OCI-LY3 (cell line): ENCODE data around the gene COL6A3.

Experiments
- H2AFZ ChIP-seq: fragments of 200-600, 300-600 bp; shearing (Covaris generic); 2 replicates; pipeline ENCODE4 v1.6.0; 2014; ENCODE audit warnings: antibody characterized with exemption, low read depth, low read length
- H3K27ac ChIP-seq: fragments of 200-600, 300-600 bp; sonication (generic); 2 replicates; pipeline ENCODE4 v1.5.1; 2014; ENCODE audit warnings: mild to moderate bottlenecking, low read length, moderate library complexity, mixed read lengths
- H3K27me3 ChIP-seq: fragments of 200-600, 300-600 bp; sonication (generic); 2 replicates; pipeline ENCODE4 v1.6.1; 2014; ENCODE audit warnings: low read depth, low read length, mixed read lengths
- H3K36me3 ChIP-seq: fragments of 200-600, 300-600 bp; sonication (generic); replicated peaks from 2 replicates; pipeline ENCODE3; 2014; ENCODE audit warnings: low read depth, low read length, mixed read lengths
- H3K4me1 ChIP-seq: fragments of 300-600, 200-600 bp; sonication (generic); 2 replicates; pipeline ENCODE4 v1.6.1; 2014; ENCODE audit warnings: low read length, mixed read lengths
- H3K4me2 ChIP-seq: fragments of 200-600, 300-600 bp; sonication (generic); 2 replicates; pipeline ENCODE4 v1.6.1; 2014; ENCODE audit warnings: low read length, mixed read lengths
- H3K4me3 ChIP-seq: fragments of 300-600, 200-600 bp; sonication (generic); 2 replicates; pipeline ENCODE4 v1.5.1; 2014; ENCODE audit warnings: antibody characterized with exemption, mild to moderate bottlenecking, low read length, moderate library complexity
- H3K79me2 ChIP-seq: fragments of 300-600, 200-600 bp; shearing (Covaris generic); 2 replicates; pipeline ENCODE4 v1.6.1; 2014; ENCODE audit warnings: mild to moderate bottlenecking, low read length, mixed read lengths
- H3K9ac ChIP-seq: fragments of 300-600, 200-600 bp; shearing (Covaris generic); 2 replicates; pipeline ENCODE4 v1.6.0; 2014; ENCODE audit warnings: mild to moderate bottlenecking, low read length, moderate library complexity
- H3K9me3 ChIP-seq: fragments of 200-600, 300-600 bp; shearing (Covaris generic); 2 replicates; pipeline ENCODE4 v1.6.1; 2014; ENCODE audit warnings: low read length, mixed read lengths; ENCODE audit not compliant: insufficient read depth
- H4K20me1 ChIP-seq: fragments of 200-600, 300-600 bp; sonication (generic); 2 replicates; pipeline ENCODE4 v1.6.1; 2016; ENCODE audit warnings: low read length, mixed read lengths; ENCODE audit not compliant: insufficient read depth
- CTCF ChIP-seq: fragments of 200-600, 300-600 bp; sonication (generic); IDR thresholded peaks from 2 replicates; pipeline ENCODE4 v1.5.1; 2014; ENCODE audit warnings: antibody characterized with exemption, low read length, low read depth
- EZH2phosphoT487 ChIP-seq: fragments of 200-600 bp; shearing (Covaris generic); IDR thresholded peaks from 2 replicates; pipeline ENCODE4 v1.6.1; 2018; ENCODE audit warnings: antibody characterized with exemption, mixed run types, low read depth

The COL6A3 gene

GRCh38 chr2:237353215-237353614, 60.7 kb downstream of the COL6A3 start:
- Histone ChIP-seq H4K20me1 (no peaks in the 10 kb centered on the region), H2AFZ (no peak overlapping the region), H3K27me3 (peaks cover 18% of the 10 kb centered on the region; the same call in 1 of the 2 replicates), H3K27ac (no peak overlapping the region), H3K4me1 (no peaks in the 10 kb centered on the region), H3K79me2 (no peaks in the 10 kb centered on the region), H3K9me3 (no peaks in the 10 kb centered on the region), H3K36me3 (no peaks in the 10 kb centered on the region), H3K9ac (no peak overlapping the region), H3K4me3 (no peak overlapping the region), H3K4me2 (no peak overlapping the region)
- no peak for TF ChIP-seq CTCF
- no peak for TF ChIP-seq EZH2phosphoT487

GRCh38 chr2:237352279-237352845, 61.6 kb downstream of the COL6A3 start:
- H3K27ac ChIP-seq, result no peak overlapping the region
- H3K27me3 ChIP-seq, result peaks cover 13% of the 10 kb centered on the region; the same call in 1 of the 2 replicates
- no peak for TF ChIP-seq EZH2phosphoT487
- TF ChIP-seq CTCF, result no peak
- H3K4me2 ChIP-seq, result no peak overlapping the region
- H3K79me2 ChIP-seq, result no peaks in the 10 kb centered on the region
- H3K9me3 ChIP-seq, result no peaks in the 10 kb centered on the region
- H3K4me1 ChIP-seq, result no peaks in the 10 kb centered on the region
- no peaks in the 10 kb centered on the region for H4K20me1 ChIP-seq
- no peak overlapping the region for H3K9ac ChIP-seq
- no peaks in the 10 kb centered on the region for H3K36me3 ChIP-seq
- no peak overlapping the region for H2AFZ ChIP-seq
- H3K4me3 ChIP-seq, result no peak overlapping the region

GRCh38 chr2:237351796-237352195, 62.2 kb downstream of the COL6A3 start:
- Histone ChIP-seq H3K27me3 (peaks cover 13% of the 10 kb centered on the region; the same call in 1 of the 2 replicates), H3K9me3 (no peaks in the 10 kb centered on the region), H2AFZ (no peak overlapping the region), H3K4me2 (no peak overlapping the region), H4K20me1 (no peaks in the 10 kb centered on the region), H3K4me1 (no peaks in the 10 kb centered on the region), H3K36me3 (no peaks in the 10 kb centered on the region), H3K27ac (no peak overlapping the region), H3K4me3 (no peak overlapping the region), H3K79me2 (no peaks in the 10 kb centered on the region), H3K9ac (no peak overlapping the region)
- TF ChIP-seq CTCF (no peak), EZH2phosphoT487 (no peak)

GRCh38 chr2:237351046-237351445, 62.9 kb downstream of the COL6A3 start:
- Histone ChIP-seq H3K9ac (no peak overlapping the region), H3K27ac (no peak overlapping the region), H3K4me1 (no peaks in the 10 kb centered on the region), H3K9me3 (no peaks in the 10 kb centered on the region), H2AFZ (no peak overlapping the region), H3K36me3 (no peaks in the 10 kb centered on the region), H4K20me1 (no peaks in the 10 kb centered on the region), H3K27me3 (peaks cover 13% of the 10 kb centered on the region; the same call in 1 of the 2 replicates), H3K79me2 (no peaks in the 10 kb centered on the region), H3K4me2 (no peak overlapping the region), H3K4me3 (no peak overlapping the region)
- TF ChIP-seq CTCF (no peak), EZH2phosphoT487 (no peak)
